MM.1S (cell line): ENCODE measurements around the gene DPY19L1.
"Not testable (repeated sequence)": the region's sequence is repeated elsewhere in the genome, so short reads cannot be mapped to it uniquely, and the experiment has no call there.

Experiments
- DNase-seq: peaks from one replicate; pipeline ENCODE4 v3.0.0-alpha.2; 2015
- H2AFZ ChIP-seq: fragments of 300-600 bp; sonication (generic); 2 replicates; pipeline ENCODE4 v1.6.0; 2016; ENCODE audit warnings: antibody characterized with exemption, low read length
- H3F3A ChIP-seq: fragments of 300-600 bp; sonication (generic); 2 replicates; pipeline ENCODE4 v1.6.1; 2016; ENCODE audit warnings: mild to moderate bottlenecking, antibody characterized with exemption, low read length, moderate library complexity, mixed read lengths; ENCODE audit not compliant: insufficient read depth
- H3K27ac ChIP-seq: fragments of 300-600 bp; sonication (generic); 2 replicates; pipeline ENCODE4 v1.5.1; 2016; ENCODE audit warnings: mild to moderate bottlenecking, low read length
- H3K27me3 ChIP-seq: fragments of 300-600 bp; sonication (generic); replicated peaks from 2 replicates; pipeline ENCODE4 v1.6.0; 2016; ENCODE audit warnings: low read length; ENCODE audit not compliant: insufficient read depth
- H3K36me3 ChIP-seq: fragments of 300-600 bp; sonication (generic); replicated peaks from 2 replicates; pipeline ENCODE4 v1.6.1; 2016; ENCODE audit warnings: mild to moderate bottlenecking, low read length, mixed read lengths; ENCODE audit not compliant: insufficient read depth
- H3K4me1 ChIP-seq: fragments of 300-600 bp; sonication (generic); 2 replicates; pipeline ENCODE4 v1.6.1; 2016; ENCODE audit warnings: low read length, mixed read lengths
- H3K4me2 ChIP-seq: fragments of 300-600 bp; sonication (generic); 2 replicates; pipeline ENCODE4 v1.6.0; 2016; ENCODE audit warnings: low read depth, low read length
- H3K4me3 ChIP-seq: fragments of 300-600 bp; sonication (generic); 2 replicates; pipeline ENCODE4 v1.5.1; 2016; ENCODE audit warnings: low read length, mixed read lengths
- H3K79me2 ChIP-seq: fragments of 300-600 bp; sonication (generic); 2 replicates; pipeline ENCODE4 v1.6.1; 2016; ENCODE audit warnings: mixed run types, low read length, mixed read lengths
- H3K9ac ChIP-seq: fragments of 300-600 bp; sonication (generic); 2 replicates; pipeline ENCODE4 v1.6.1; 2016; ENCODE audit warnings: low read length, mixed read lengths
- H3K9me2 ChIP-seq: fragments of 300-600 bp; sonication (generic); replicated peaks from 2 replicates; pipeline ENCODE4 v1.6.1; 2016; ENCODE audit warnings: mild to moderate bottlenecking, low read length, mixed read lengths; ENCODE audit not compliant: insufficient read depth
- H3K9me3 ChIP-seq: fragments of 300-600 bp; sonication (generic); replicated peaks from 2 replicates; pipeline ENCODE4 v1.6.1; 2016; ENCODE audit warnings: mild to moderate bottlenecking, low read length, mixed read lengths; ENCODE audit not compliant: insufficient read depth
- H4K20me1 ChIP-seq: fragments of 300-600 bp; sonication (generic); 2 replicates; pipeline ENCODE4 v1.6.1; 2016; ENCODE audit warnings: mild to moderate bottlenecking, low read length, moderate library complexity, mixed read lengths; ENCODE audit not compliant: insufficient read depth
- EZH2 ChIP-seq: fragments of 300-600 bp; sonication (generic); optimal IDR thresholded peaks from 2 replicates; pipeline ENCODE3; 2017; ENCODE audit warnings: low read depth, mild to moderate bottlenecking, antibody characterized with exemption, low read length, mixed read lengths
- EZH2phosphoT487 ChIP-seq: fragments of 300-600 bp; sonication (generic); IDR thresholded peaks from 2 replicates; pipeline ENCODE4 v1.6.1; 2018; ENCODE audit warnings: antibody characterized with exemption, low read length
- TF ChIP-seq, protein P1 (sequence below): fragments of 300-600 bp; sonication (generic); IDR thresholded peaks from 2 replicates; pipeline ENCODE4 v1.5.1; 2016; ENCODE audit warnings: antibody characterized with exemption, low read length, mixed read lengths

The DPY19L1 gene

DNA sequence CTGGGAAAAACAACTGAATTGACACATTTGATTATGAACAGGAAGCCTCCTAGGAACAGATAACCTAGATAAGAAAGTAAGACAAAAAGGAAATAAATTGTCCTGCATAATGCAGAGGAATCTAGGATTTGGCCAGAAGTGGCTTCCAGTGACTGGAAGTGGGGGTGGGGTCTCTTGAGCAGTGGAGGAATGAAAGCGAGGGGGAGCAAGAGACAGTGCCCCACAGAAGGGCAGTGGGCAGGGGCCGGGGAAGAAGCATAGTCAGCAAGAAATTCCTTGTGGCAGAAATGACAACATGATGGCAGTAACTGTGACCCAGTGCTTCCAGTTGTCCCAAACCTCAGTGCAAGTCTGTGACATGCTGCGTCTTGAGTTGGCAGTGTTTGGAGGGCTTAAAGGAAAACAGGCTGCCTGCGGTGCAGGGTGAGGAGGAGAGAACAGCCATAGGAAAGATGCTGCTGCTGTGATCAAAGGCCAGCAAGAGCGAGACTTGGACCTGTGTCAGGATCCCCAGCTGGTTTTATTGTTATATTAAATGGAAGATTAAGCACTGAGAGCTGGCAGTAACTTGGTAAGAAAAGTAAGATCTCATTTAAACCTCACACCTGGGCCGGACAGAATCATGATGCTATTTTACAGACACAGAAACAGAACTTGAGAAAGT is 119.0 kb downstream of the DPY19L1 start:
- not testable (repeated sequence) for H3F3A ChIP-seq, H3K27me3 ChIP-seq, H2AFZ ChIP-seq, H3K4me2 ChIP-seq, H3K4me1 ChIP-seq, H3K9ac ChIP-seq, H3K27ac ChIP-seq, H3K4me3 ChIP-seq, H3K79me2 ChIP-seq, H4K20me1 ChIP-seq, H3K36me3 ChIP-seq, H3K9me2 ChIP-seq, H3K9me3 ChIP-seq, DNase-seq

GRCh38 chr7:34917515-34917914 is 119.8 kb downstream of the DPY19L1 start:
- not testable (repeated sequence) for H3K36me3 ChIP-seq, H3K4me2 ChIP-seq, H3K9me3 ChIP-seq, DNase-seq, H2AFZ ChIP-seq, H3K79me2 ChIP-seq, H3F3A ChIP-seq, H3K9me2 ChIP-seq, H3K27me3 ChIP-seq, H3K4me1 ChIP-seq, H3K27ac ChIP-seq, H3K4me3 ChIP-seq, H4K20me1 ChIP-seq, H3K9ac ChIP-seq

DNA sequence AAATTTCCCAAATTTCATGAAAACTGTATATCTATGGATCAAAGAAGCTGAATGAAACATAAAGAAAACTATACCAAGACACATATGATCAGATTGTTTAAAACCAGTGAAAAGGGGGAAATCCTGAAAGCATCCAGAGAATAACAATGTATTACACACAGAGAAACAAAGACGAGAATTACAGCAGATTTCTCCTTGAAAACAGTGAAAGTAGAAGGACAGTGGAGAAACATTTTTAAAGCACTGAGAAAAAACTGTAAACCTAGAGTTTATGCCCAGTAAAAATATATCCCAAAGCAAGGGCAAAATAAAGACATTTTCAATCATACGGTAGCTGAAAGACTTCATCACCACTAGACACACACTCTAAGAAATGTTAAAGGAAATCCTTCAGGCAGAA is 121.0 kb downstream of the DPY19L1 start:
- no peak overlapping the region for H3K4me3 ChIP-seq
- no peak overlapping the region for H3K27ac ChIP-seq
- H3K9me2 ChIP-seq: no peaks in the 10 kb centered on the region
- no peak for TF ChIP-seq EZH2
- TF ChIP-seq, protein P1, sequence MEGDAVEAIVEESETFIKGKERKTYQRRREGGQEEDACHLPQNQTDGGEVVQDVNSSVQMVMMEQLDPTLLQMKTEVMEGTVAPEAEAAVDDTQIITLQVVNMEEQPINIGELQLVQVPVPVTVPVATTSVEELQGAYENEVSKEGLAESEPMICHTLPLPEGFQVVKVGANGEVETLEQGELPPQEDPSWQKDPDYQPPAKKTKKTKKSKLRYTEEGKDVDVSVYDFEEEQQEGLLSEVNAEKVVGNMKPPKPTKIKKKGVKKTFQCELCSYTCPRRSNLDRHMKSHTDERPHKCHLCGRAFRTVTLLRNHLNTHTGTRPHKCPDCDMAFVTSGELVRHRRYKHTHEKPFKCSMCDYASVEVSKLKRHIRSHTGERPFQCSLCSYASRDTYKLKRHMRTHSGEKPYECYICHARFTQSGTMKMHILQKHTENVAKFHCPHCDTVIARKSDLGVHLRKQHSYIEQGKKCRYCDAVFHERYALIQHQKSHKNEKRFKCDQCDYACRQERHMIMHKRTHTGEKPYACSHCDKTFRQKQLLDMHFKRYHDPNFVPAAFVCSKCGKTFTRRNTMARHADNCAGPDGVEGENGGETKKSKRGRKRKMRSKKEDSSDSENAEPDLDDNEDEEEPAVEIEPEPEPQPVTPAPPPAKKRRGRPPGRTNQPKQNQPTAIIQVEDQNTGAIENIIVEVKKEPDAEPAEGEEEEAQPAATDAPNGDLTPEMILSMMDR: no peak
- TF ChIP-seq EZH2phosphoT487: no peak
- H3K79me2 ChIP-seq: no peaks in the 10 kb centered on the region
- H3K9ac ChIP-seq: no peak overlapping the region
- DNase-seq: no peak
- no peaks in the 10 kb centered on the region for H3K36me3 ChIP-seq
- no peaks in the 10 kb centered on the region for H3K27me3 ChIP-seq
- H3K4me1 ChIP-seq: no peaks in the 10 kb centered on the region
- H3K9me3 ChIP-seq: no peaks in the 10 kb centered on the region
- H2AFZ ChIP-seq: no peak overlapping the region
- H3F3A ChIP-seq: no peaks in the 10 kb centered on the region
- H3K4me2 ChIP-seq: no peak overlapping the region
- no peaks in the 10 kb centered on the region for H4K20me1 ChIP-seq

- H2AFZ ChIP-seq: no peak overlapping the region
- TF ChIP-seq EZH2 (no peak), EZH2phosphoT487 (no peak)
- TF ChIP-seq, protein P1: no peak
- no peaks in the 10 kb centered on the region for H3F3A ChIP-seq
- no peak overlapping the region for H3K9ac ChIP-seq
- H3K36me3 ChIP-seq: no peaks in the 10 kb centered on the region
- no peak for DNase-seq
- H4K20me1 ChIP-seq: no peaks in the 10 kb centered on the region
- no peaks in the 10 kb centered on the region for H3K79me2 ChIP-seq
- no peak overlapping the region for H3K27ac ChIP-seq
- no peaks in the 10 kb centered on the region for H3K27me3 ChIP-seq
- no peaks in the 10 kb centered on the region for H3K4me1 ChIP-seq
- H3K9me2 ChIP-seq: no peaks in the 10 kb centered on the region
- no peak overlapping the region for H3K4me2 ChIP-seq
- H3K9me3 ChIP-seq: no peaks in the 10 kb centered on the region
- H3K4me3 ChIP-seq: no peak overlapping the region
Measured at GRCh38 chr7:34912236-34912635, 125.0 kb downstream of the DPY19L1 start.

DNA sequence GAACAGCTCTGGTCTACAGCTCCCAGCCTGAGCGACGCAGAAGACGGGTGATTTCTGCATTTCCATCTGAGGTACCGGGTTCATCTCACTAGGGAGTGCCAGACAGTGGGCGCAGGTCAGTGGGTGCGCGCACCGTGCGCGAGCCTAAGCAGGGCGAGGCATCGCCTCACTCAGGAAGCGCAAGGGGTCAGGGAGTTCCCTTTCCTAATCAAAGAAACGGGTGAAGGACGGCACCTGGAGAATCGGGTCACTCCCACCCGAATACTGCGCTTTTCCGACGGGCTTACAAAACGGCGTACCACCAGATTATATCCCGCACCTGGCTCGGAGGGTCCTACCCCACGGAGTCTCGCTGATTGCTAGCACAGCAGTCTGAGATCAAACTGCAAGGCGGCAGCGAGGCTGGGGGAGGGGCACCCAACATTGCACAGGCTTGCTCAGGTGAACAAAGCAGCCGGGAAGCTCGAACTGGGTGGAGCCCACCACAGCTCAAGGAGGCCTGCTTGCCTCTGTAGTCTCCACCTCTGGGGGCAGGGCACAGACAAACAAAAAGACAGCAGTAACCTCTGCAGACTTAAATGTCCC is 130.9 kb downstream of the DPY19L1 start:
- H3K79me2 ChIP-seq, H3K27ac ChIP-seq, H3K9ac ChIP-seq, H3K9me3 ChIP-seq, H3F3A ChIP-seq, H3K9me2 ChIP-seq, H3K4me2 ChIP-seq, H3K27me3 ChIP-seq, H4K20me1 ChIP-seq, H2AFZ ChIP-seq, H3K36me3 ChIP-seq, H3K4me3 ChIP-seq, DNase-seq: not testable (repeated sequence)
- peaks cover 10% of the 10 kb centered on the region for H3K4me1 ChIP-seq
